Measurements from ENCODE around the gene ARHGAP10. TPM values are rescaled to one million over a fixed set of nuclear protein-coding genes. Genes with fewer than 3 reads are reported as not detected.

Gene ARHGAP10
- total RNA-seq, 1 donor from 2014 or later = 20.2 TPM

DNA sequence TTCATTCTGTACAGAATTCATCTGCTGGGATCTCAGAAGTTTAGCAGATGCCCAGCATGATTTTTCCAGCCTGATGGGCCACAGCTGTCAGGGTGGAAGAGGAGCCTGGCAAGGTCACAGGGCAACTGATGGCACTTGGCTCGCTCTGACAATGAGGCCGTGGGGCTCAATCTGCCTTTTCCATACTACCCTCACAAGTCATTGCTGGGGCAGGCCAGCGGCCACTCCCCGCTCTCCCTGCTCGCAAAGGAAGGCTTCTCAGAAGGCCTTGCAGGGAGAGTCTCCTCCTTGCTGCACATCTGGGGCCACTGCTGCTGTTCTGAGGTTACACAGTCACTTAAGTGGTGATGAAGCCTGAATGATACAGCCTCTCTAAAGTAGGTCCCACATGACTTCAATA is 361.2 kb downstream of the ARHGAP10 start:
- Histone ChIP-seq H3K4me3 (no peak overlapping the region), H3K27me3 (no peaks in the 10 kb centered on the region), H3K4me2 (no peak overlapping the region), H3K27ac (no peak overlapping the region), H3K36me3 (no peaks in the 10 kb centered on the region), H4K20me1 (ENCODE audit: low read depth) (no peaks in the 10 kb centered on the region), H3F3A (ENCODE audit: low read depth) (no peaks in the 10 kb centered on the region), H3K9me3 (ENCODE audit: low read depth) (no peaks in the 10 kb centered on the region), H3K4me1 (no peaks in the 10 kb centered on the region), H3K79me2 (ENCODE audit: low read depth) (no peaks in the 10 kb centered on the region), H3K9ac (no peak overlapping the region), H2AFZ (replicated peaks) (no peak overlapping the region)
- Mint-ChIP-seq H3K4me3 (no peak overlapping the region), H3K36me3 (no peaks in the 10 kb centered on the region), H3K4me1 (peaks cover 3% of the 10 kb centered on the region), H3K27ac (no peak overlapping the region), H3K27me3 (ENCODE audit: insufficient read depth, low read depth) (no peaks in the 10 kb centered on the region), H3K9me3 (no peaks in the 10 kb centered on the region)
- DNase-seq (ENCODE audit: low spot score) = no peak
- TF ChIP-seq EZH2 (IDR thresholded peaks at IDR 0.05) (no peak), EZH2phosphoT487 (IDR thresholded peaks at IDR 0.05) (no peak)
- TF ChIP-seq, protein P1, sequence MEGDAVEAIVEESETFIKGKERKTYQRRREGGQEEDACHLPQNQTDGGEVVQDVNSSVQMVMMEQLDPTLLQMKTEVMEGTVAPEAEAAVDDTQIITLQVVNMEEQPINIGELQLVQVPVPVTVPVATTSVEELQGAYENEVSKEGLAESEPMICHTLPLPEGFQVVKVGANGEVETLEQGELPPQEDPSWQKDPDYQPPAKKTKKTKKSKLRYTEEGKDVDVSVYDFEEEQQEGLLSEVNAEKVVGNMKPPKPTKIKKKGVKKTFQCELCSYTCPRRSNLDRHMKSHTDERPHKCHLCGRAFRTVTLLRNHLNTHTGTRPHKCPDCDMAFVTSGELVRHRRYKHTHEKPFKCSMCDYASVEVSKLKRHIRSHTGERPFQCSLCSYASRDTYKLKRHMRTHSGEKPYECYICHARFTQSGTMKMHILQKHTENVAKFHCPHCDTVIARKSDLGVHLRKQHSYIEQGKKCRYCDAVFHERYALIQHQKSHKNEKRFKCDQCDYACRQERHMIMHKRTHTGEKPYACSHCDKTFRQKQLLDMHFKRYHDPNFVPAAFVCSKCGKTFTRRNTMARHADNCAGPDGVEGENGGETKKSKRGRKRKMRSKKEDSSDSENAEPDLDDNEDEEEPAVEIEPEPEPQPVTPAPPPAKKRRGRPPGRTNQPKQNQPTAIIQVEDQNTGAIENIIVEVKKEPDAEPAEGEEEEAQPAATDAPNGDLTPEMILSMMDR (IDR thresholded peaks at IDR 0.05) = no peak

DNA sequence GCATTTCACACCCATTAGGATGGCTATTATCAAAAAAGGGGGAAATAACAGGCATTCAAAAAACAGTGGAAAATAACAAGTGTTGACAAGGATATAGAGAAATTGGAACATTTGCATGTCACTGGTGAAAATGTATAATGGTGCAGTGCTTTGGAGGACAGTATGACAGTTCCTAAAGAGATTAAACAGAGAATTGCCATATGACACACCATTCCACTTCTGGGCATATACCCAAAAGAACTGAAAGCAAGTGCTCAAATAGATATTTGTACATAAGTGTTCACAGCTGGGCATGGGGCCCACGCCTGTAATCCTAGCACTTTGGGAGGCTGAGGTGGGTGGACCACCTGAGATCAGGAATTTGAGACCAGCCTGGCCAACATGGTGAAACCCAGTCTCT is 362.3 kb downstream of the ARHGAP10 start:
- no peak overlapping the region for H2AFZ ChIP-seq (replicated peaks)
- H3K4me1 ChIP-seq = no peaks in the 10 kb centered on the region
- no peak overlapping the region for H3K4me3 Mint-ChIP-seq
- no peak overlapping the region for H3K4me3 ChIP-seq
- no peaks in the 10 kb centered on the region for H3K79me2 ChIP-seq (ENCODE audit: low read depth)
- DNase-seq (ENCODE audit: low spot score) = no peak
- no peaks in the 10 kb centered on the region for H4K20me1 ChIP-seq (ENCODE audit: low read depth)
- no peak overlapping the region for H3K4me2 ChIP-seq
- no peaks in the 10 kb centered on the region for H3K9me3 ChIP-seq (ENCODE audit: low read depth)
- H3K36me3 Mint-ChIP-seq = no peaks in the 10 kb centered on the region
- H3K27me3 Mint-ChIP-seq (ENCODE audit: insufficient read depth, low read depth) = no peaks in the 10 kb centered on the region
- H3K4me1 Mint-ChIP-seq = peaks cover 4% of the 10 kb centered on the region
- no peak overlapping the region for H3K27ac ChIP-seq
- no peaks in the 10 kb centered on the region for H3K9me3 Mint-ChIP-seq
- H3K27ac Mint-ChIP-seq = no peak overlapping the region
- no peaks in the 10 kb centered on the region for H3K27me3 ChIP-seq
- no peak overlapping the region for H3K9ac ChIP-seq
- TF ChIP-seq, protein P1 (IDR thresholded peaks at IDR 0.05) = no peak
- no peaks in the 10 kb centered on the region for H3K36me3 ChIP-seq
- H3F3A ChIP-seq (ENCODE audit: low read depth) = no peaks in the 10 kb centered on the region

DNA sequence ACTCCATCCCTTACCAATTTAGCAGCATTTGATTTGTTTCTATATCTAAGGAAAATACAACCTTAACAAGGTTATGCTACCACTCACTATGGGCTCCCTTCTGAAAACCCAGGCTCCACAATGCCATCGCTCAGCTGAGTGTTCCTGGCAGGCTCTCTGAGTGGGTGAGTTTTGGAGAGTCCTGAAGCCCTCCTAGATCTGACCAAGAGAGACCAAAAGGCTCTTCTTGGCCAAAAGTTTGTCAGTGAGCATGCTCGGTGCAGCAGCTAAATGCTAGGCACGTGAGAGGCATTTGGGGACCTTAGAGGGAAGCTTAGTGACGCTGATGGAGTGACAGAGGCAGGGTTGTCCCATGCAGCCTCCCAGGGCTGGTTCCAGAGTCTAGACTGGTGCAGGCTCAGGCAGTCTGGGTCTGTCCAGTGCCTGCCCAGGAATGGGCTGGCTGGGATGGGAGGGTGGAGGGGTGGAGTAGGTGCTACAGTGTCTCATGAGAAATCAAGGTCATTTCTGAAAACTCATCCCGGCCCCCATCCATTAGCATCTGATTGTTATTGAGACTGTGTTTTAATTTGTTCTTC is 363.5 kb downstream of the ARHGAP10 start:
- Mint-ChIP-seq H3K4me1 (peaks cover 4% of the 10 kb centered on the region), H3K36me3 (no peaks in the 10 kb centered on the region), H3K4me3 (no peak overlapping the region), H3K27ac (no peak overlapping the region), H3K27me3 (ENCODE audit: insufficient read depth, low read depth) (no peaks in the 10 kb centered on the region), H3K9me3 (no peaks in the 10 kb centered on the region)
- Histone ChIP-seq H3K9ac (no peak overlapping the region), H3F3A (ENCODE audit: low read depth) (no peaks in the 10 kb centered on the region), H3K4me2 (no peak overlapping the region), H3K27ac (no peak overlapping the region), H3K79me2 (ENCODE audit: low read depth) (no peaks in the 10 kb centered on the region), H3K36me3 (no peaks in the 10 kb centered on the region), H4K20me1 (ENCODE audit: low read depth) (no peaks in the 10 kb centered on the region), H3K4me3 (no peak overlapping the region), H2AFZ (replicated peaks) (no peak overlapping the region), H3K4me1 (no peaks in the 10 kb centered on the region), H3K27me3 (no peaks in the 10 kb centered on the region), H3K9me3 (ENCODE audit: low read depth) (no peaks in the 10 kb centered on the region)
- DNase-seq (ENCODE audit: low spot score) = no peak
- no peak for TF ChIP-seq EZH2 (IDR thresholded peaks at IDR 0.05)
- no peak for TF ChIP-seq EZH2phosphoT487 (IDR thresholded peaks at IDR 0.05)

DNA sequence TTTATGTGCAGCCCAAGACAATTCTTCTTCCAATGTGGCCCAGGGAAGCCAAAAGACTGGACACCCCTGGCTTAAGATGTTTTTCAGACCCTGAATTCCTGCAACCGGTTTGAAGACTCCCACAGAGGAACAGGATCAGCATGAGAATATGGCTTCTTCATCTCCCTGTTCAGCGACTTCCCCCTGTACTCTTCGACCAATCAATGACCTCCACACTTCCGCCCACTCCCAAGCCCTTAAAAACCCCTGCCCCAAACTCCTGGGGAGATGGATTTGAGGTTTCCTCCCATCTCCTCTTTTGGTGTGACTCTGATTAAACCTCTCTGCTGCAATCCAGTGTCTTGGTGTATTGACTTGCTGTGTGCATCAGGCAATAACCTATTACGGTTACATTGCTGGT is 365.9 kb downstream of the ARHGAP10 start:
- Mint-ChIP-seq H3K36me3 (no peaks in the 10 kb centered on the region), H3K27me3 (ENCODE audit: insufficient read depth, low read depth) (no peaks in the 10 kb centered on the region), H3K4me3 (no peak overlapping the region), H3K27ac (no peak overlapping the region), H3K9me3 (no peaks in the 10 kb centered on the region), H3K4me1 (peaks cover 10% of the 10 kb centered on the region)
- Histone ChIP-seq H3K4me1 (no peaks in the 10 kb centered on the region), H3K27me3 (no peaks in the 10 kb centered on the region), H3K4me3 (no peak overlapping the region), H4K20me1 (ENCODE audit: low read depth) (no peaks in the 10 kb centered on the region), H3K79me2 (ENCODE audit: low read depth) (no peaks in the 10 kb centered on the region), H3K36me3 (no peaks in the 10 kb centered on the region), H3F3A (ENCODE audit: low read depth) (no peaks in the 10 kb centered on the region), H3K9me3 (ENCODE audit: low read depth) (no peaks in the 10 kb centered on the region), H3K9ac (no peak overlapping the region), H3K27ac (no peak overlapping the region), H2AFZ (replicated peaks) (no peak overlapping the region), H3K4me2 (no peak overlapping the region)
- TF ChIP-seq, protein P1 (IDR thresholded peaks at IDR 0.05) = no peak
- no peak for TF ChIP-seq EZH2 (IDR thresholded peaks at IDR 0.05)
- no peak for TF ChIP-seq EZH2phosphoT487 (IDR thresholded peaks at IDR 0.05)
- no peak for DNase-seq (ENCODE audit: low spot score)

Data from neural progenitor cell (in vitro differentiated cells).